Mesothelial cell of epicardium (in vitro differentiated cells): ENCODE data around the gene RERE. TPM values are rescaled to one million over a fixed set of nuclear protein-coding genes. Genes with fewer than 3 reads are reported as not detected.

Experiments used
- DNase-seq, 2 experiments: peaks; one replicate each; pipeline ENCODE4 v3.0.0; 2021; ENCODE audit warnings: low spot score in 2 of 2; ENCODE audit not compliant: unreplicated experiment in 2 of 2
- H3K27ac Mint-ChIP-seq: 2 replicates; pipeline ENCODE4 v1.8.0; 2021; ENCODE audit warnings: mixed read lengths
- H3K27me3 Mint-ChIP-seq: 2 replicates; pipeline ENCODE4 v1.8.0; 2021; ENCODE audit warnings: low read depth, mixed read lengths
- H3K36me3 Mint-ChIP-seq: 2 replicates; pipeline ENCODE4 v1.8.0; 2021; ENCODE audit warnings: mixed read lengths
- H3K4me1 Mint-ChIP-seq: 2 replicates; pipeline ENCODE4 v1.8.0; 2021; ENCODE audit warnings: mixed read lengths
- H3K4me3 Mint-ChIP-seq: 2 replicates; pipeline ENCODE4 v1.8.0; 2021; ENCODE audit warnings: mild to moderate bottlenecking, moderate library complexity, mixed read lengths
- H3K9me3 Mint-ChIP-seq: 2 replicates; pipeline ENCODE4 v1.8.0; 2021; ENCODE audit warnings: mixed read lengths
- total RNA-seq: library from RNA; stranded (reverse); gene quantifications from 3 replicates; pipeline ENCODE4 v1.2.1, GENCODE V29; 2021
- TF ChIP-seq, protein P1 (sequence below): fragments of 200-600 bp; sonication (generic); IDR thresholded peaks from one replicate; pipeline ENCODE4 v1.5.0; 2021; ENCODE audit warnings: antibody characterized with exemption; ENCODE audit not compliant: unreplicated experiment

RERE gene
- total RNA-seq, 1 donor from 2014 or later: 187 TPM

DNA sequence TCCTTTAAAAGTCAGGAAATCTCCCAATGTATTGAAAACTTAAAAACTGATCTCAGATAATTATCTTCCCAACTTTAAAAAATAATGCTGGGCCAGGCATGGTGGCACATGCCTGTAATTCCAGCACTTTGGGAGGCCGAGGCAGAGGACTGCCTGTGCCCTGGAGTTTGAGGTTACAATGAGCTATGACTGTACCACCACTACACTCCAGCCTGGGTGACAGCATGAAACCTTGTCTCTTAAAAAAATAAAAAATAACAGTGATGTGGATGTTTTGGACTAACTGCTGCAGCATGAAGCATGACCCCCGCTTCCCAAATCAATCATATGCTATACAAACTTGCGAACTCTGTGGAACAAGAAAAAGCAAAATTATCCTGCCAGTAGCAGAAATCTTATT lies 186.3 kb downstream of the RERE start:
- Mint-ChIP-seq H3K9me3 (no peaks in the 10 kb centered on the region), H3K36me3 (peaks cover 4% of the 10 kb centered on the region), H3K4me1 (peaks cover 58% of the 10 kb centered on the region), H3K4me3 (no peak overlapping the region), H3K27ac (peak overlapping the region; percentile 67), H3K27me3 (no peaks in the 10 kb centered on the region)
- no peak for DNase-seq
- TF ChIP-seq, protein P1, sequence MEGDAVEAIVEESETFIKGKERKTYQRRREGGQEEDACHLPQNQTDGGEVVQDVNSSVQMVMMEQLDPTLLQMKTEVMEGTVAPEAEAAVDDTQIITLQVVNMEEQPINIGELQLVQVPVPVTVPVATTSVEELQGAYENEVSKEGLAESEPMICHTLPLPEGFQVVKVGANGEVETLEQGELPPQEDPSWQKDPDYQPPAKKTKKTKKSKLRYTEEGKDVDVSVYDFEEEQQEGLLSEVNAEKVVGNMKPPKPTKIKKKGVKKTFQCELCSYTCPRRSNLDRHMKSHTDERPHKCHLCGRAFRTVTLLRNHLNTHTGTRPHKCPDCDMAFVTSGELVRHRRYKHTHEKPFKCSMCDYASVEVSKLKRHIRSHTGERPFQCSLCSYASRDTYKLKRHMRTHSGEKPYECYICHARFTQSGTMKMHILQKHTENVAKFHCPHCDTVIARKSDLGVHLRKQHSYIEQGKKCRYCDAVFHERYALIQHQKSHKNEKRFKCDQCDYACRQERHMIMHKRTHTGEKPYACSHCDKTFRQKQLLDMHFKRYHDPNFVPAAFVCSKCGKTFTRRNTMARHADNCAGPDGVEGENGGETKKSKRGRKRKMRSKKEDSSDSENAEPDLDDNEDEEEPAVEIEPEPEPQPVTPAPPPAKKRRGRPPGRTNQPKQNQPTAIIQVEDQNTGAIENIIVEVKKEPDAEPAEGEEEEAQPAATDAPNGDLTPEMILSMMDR: no peak

- H3K27me3 Mint-ChIP-seq: no peaks in the 10 kb centered on the region
- peaks cover 1% of the 10 kb centered on the region for H3K36me3 Mint-ChIP-seq
- H3K27ac Mint-ChIP-seq: peak overlapping the region; percentile 30
- TF ChIP-seq, protein P1: no peak
- H3K4me3 Mint-ChIP-seq: no peak overlapping the region
- DNase-seq: no peak
- H3K9me3 Mint-ChIP-seq: no peaks in the 10 kb centered on the region
- peaks cover 71% of the 10 kb centered on the region for H3K4me1 Mint-ChIP-seq
These were observed 188.0 kb downstream of the RERE start for GRCh38 chr1:8629241-8630091.

DNA sequence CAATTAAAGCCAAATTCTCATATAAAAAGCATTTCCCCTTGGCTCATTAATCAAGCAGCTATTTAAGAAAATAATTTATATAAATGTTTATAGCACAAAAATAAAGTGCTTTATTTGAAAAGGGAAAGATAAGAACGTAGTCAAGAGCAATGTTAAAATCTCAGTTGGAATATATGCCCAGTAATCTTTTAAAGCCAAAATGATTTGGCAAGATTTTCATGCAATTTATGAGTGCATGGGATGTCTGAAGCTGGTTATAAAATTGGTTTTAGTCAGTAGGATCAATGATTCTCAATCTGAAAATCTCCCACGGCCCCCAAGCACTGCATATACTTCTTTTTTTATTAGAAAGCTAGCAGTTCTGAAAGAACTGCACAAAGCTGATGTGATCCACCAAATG lies 188.8 kb downstream of the RERE start:
- DNase-seq: no peak
- Mint-ChIP-seq H3K27me3 (no peaks in the 10 kb centered on the region), H3K9me3 (no peaks in the 10 kb centered on the region), H3K36me3 (peaks cover 2% of the 10 kb centered on the region), H3K4me1 (peaks cover 71% of the 10 kb centered on the region), H3K4me3 (no peak overlapping the region), H3K27ac (no peak overlapping the region)
- TF ChIP-seq, protein P1: no peak

DNA sequence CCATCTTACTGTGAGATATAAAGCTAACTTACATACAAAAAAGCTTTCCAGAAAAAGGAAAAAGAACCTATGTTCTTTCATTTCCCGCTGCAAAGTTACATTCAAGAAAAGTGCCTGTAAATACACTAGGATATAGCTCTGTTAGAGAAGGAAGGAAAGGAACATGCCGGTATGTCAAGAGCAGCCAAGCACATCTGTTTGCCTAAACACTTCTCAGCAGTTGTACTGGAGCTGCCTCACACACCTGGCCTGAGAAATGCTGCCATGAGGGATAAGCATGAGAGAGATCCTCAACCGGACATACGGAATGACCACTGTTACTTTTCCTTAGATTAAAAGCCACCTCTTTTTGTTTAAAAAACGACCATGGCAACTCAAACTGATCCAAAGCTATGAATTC lies 189.7 kb downstream of the RERE start:
- Mint-ChIP-seq H3K27ac (peak overlapping the region; percentile 81), H3K4me1 (peaks cover 71% of the 10 kb centered on the region), H3K4me3 (no peak overlapping the region), H3K9me3 (no peaks in the 10 kb centered on the region), H3K36me3 (peaks cover 2% of the 10 kb centered on the region), H3K27me3 (no peaks in the 10 kb centered on the region)
- TF ChIP-seq, protein P1: no peak
- DNase-seq: no peak

- TF ChIP-seq, protein P1: no peak
- no peak for DNase-seq
- Mint-ChIP-seq H3K27ac (peak overlapping the region; percentile 88), H3K36me3 (peaks cover 2% of the 10 kb centered on the region), H3K4me1 (peaks cover 60% of the 10 kb centered on the region), H3K9me3 (no peaks in the 10 kb centered on the region), H3K4me3 (no peak overlapping the region), H3K27me3 (no peaks in the 10 kb centered on the region)
These were observed 191.2 kb downstream of the RERE start for GRCh38 chr1:8625981-8626898.
